B cell (primary cell): Measurements from ENCODE around the gene STK17A. TPM values are rescaled to one million over a fixed set of nuclear protein-coding genes. Genes with fewer than 3 reads are reported as not detected.

ENCODE experiments used
- ATAC-seq: fragments of 200-7000 bp; cut with Tn5 transposase; one replicate; pipeline ENCODE4 v1.10.0; 2021; ENCODE audit warnings: low read depth, mild to moderate bottlenecking, moderate number of reproducible peaks, moderate library complexity
- CTCF ChIA-PET: fragments of 350-600 bp; sonication (Branson Sonifier 250); formaldehyde crosslinking; loops from one replicate; lab custom pipeline; 2021; ENCODE audit warnings: antibody characterized with exemption, inconsistent platforms; lab: Charles Lee
- POLR2A ChIA-PET: fragments of 350-600 bp; sonication (Branson Sonifier 250); formaldehyde crosslinking; loops from one replicate; lab custom pipeline; 2021; ENCODE audit warnings: antibody characterized with exemption; lab: Charles Lee
- DNase-seq: peaks from one replicate; pipeline ENCODE4 v3.0.0; 2013
- H2AFZ ChIP-seq: 2 replicates; pipeline ENCODE4 v1.6.1; 2012; ENCODE audit warnings: mild to moderate bottlenecking, low read depth, low read length; ENCODE audit not compliant: insufficient read depth, poor library complexity, severe bottlenecking
- H3K27ac ChIP-seq, 2 donors: 1 replicate in 1 of 2; 2 replicates in 1 of 2; pipeline ENCODE4 v1.5.1; 2012 to 2013; ENCODE audit warnings: low read length in 2 of 2, mild to moderate bottlenecking in 2 of 2, moderate library complexity in 1 of 2
- H3K27me3 ChIP-seq, 4 experiments: fragments of 200-600 bp in 1 of 4; sonication (generic) in 1 of 4; replicated peaks in 1 of 4; 1 replicate in 2 of 4; 2 replicates in 2 of 4; pipeline versions ENCODE4 v1.6.1 to v1.7.0; 2013 to 2016; ENCODE audit warnings: low read length in 3 of 4, mild to moderate bottlenecking in 2 of 4, mixed read lengths in 1 of 4, moderate library complexity in 1 of 4; ENCODE audit not compliant: insufficient read depth in 4 of 4, control insufficient read depth in 3 of 4; ENCODE audit errors: control extremely low read depth in 1 of 4
- H3K36me3 ChIP-seq, 2 experiments: replicated peaks in 1 of 2; 1 replicate in 1 of 2; 2 replicates in 1 of 2; pipeline versions ENCODE4 v1.6.1 to v1.7.1; 2013; ENCODE audit warnings: low read length in 1 of 2; ENCODE audit not compliant: insufficient read depth in 2 of 2, control insufficient read depth in 1 of 2; ENCODE audit errors: control extremely low read depth in 1 of 2, extremely low read depth in 1 of 2
- H3K4me1 ChIP-seq, 2 donors: fragments of 200-600 bp in 1 of 2; sonication (generic) in 1 of 2; 1 replicate in 1 of 2; 2 replicates in 1 of 2; pipeline versions ENCODE4 v1.5.1 to v1.6.1; 2013 to 2017; ENCODE audit warnings: low read length in 2 of 2; ENCODE audit not compliant: control insufficient read depth in 2 of 2, insufficient read depth in 2 of 2
- H3K4me2 ChIP-seq: replicated peaks from 2 replicates; pipeline ENCODE3; 2012; ENCODE audit warnings: mild to moderate bottlenecking, low read depth, low read length; ENCODE audit not compliant: poor library complexity, severe bottlenecking
- H3K4me3 ChIP-seq, 5 experiments: fragments of 200-600 bp in 1 of 5; sonication (generic) in 1 of 5; 1 replicate in 3 of 5; 2 replicates in 2 of 5; pipeline versions ENCODE4 v1.5.1 to v1.7.0; 2011 to 2016; ENCODE audit warnings: low read length in 4 of 5, mild to moderate bottlenecking in 4 of 5, low read depth in 2 of 5, control low read depth in 1 of 5, moderate library complexity in 1 of 5; ENCODE audit not compliant: insufficient read depth in 1 of 5; ENCODE audit errors: control extremely low read depth in 1 of 5, extremely low read depth in 1 of 5
- H3K79me2 ChIP-seq: fragments of 200-600 bp; sonication (generic); one replicate; pipeline ENCODE4 v1.6.0; 2016; ENCODE audit warnings: low read length; ENCODE audit not compliant: control insufficient read depth, insufficient read depth
- H3K9ac ChIP-seq: fragments of 200-600 bp; sonication (generic); 2 replicates; pipeline ENCODE4 v1.6.1; 2017; ENCODE audit warnings: mild to moderate bottlenecking, low read length, moderate library complexity
- H3K9me3 ChIP-seq, 3 donors: one replicate each; pipeline versions ENCODE4 v1.6.1 to v1.7.1; 2013; ENCODE audit warnings: low read length in 2 of 3; ENCODE audit not compliant: control insufficient read depth in 2 of 3, insufficient read depth in 1 of 3; ENCODE audit errors: control extremely low read depth in 1 of 3
- H4K20me1 ChIP-seq: 2 replicates; pipeline ENCODE4 v1.6.0; 2012; ENCODE audit warnings: mild to moderate bottlenecking, low read length; ENCODE audit not compliant: insufficient read depth, control insufficient read depth, poor library complexity, severe bottlenecking
- H3K27ac Mint-ChIP-seq: one replicate; pipeline ENCODE4 v1.8.0; 2021; ENCODE audit warnings: mixed read lengths
- H3K27me3 Mint-ChIP-seq: one replicate; pipeline ENCODE4 v1.8.0; 2021; ENCODE audit warnings: mixed read lengths
- H3K4me1 Mint-ChIP-seq: one replicate; pipeline ENCODE4 v1.8.0; 2021; ENCODE audit warnings: mixed read lengths
- H3K4me3 Mint-ChIP-seq: one replicate; pipeline ENCODE4 v1.8.0; 2021; ENCODE audit warnings: mixed read lengths
- H3K9me3 Mint-ChIP-seq: one replicate; pipeline ENCODE4 v1.8.0; 2022; ENCODE audit warnings: mixed read lengths; ENCODE audit not compliant: insufficient read depth
- CTCF ChIP-seq: fragments of 200-600 bp; IDR thresholded peaks from one replicate; pipeline ENCODE4 v1.8.0; 2022; ENCODE audit warnings: antibody characterized with exemption, mild to moderate bottlenecking
- EZH2 ChIP-seq: IDR thresholded peaks from 2 replicates; pipeline ENCODE4 v1.6.1; 2012; ENCODE audit warnings: borderline replicate concordance, low read depth, mild to moderate bottlenecking, moderate library complexity, low read length; ENCODE audit not compliant: insufficient read depth, poor library complexity, severe bottlenecking
- WGBS: methylation state at CpG from one replicate; pipeline ENCODE4 v1.1.5; 2013; ENCODE audit warnings: missing lambda C conversion rate; ENCODE audit not compliant: insufficient coverage; 5-methylcytosine and 5-hydroxymethylcytosine counted together
- intact Hi-C: fragments of 100-400 bp; cut with micrococcal nuclease; formaldehyde crosslinking; loops from one replicate; pipeline ENCODE4 v1.10.0; 2022
- polyA plus RNA-seq: library from polyadenylated mRNA; depleted of rRNA; stranded (reverse); fragments of >200 nt; gene quantifications from 2 replicates; pipeline ENCODE4 v1.2.3, GENCODE V29; 2012
- total RNA-seq, 2 donors: library from RNA; stranded (reverse); fragments of 120-200 nt in 1 of 2; gene quantifications; 1 replicate in 1 of 2; 2 replicates in 1 of 2; pipeline versions ENCODE4 v1.2.3 to v1.2.4, GENCODE V29; 2013 to 2022

Gene STK17A
- total and polyA plus RNA-seq, 2 donors (not counting 1 experiment from before 2014, with no cell fraction given), result 72.8 to 111 TPM

- no peak for ATAC-seq
- no peaks in the 10 kb centered on the region for H3K27me3 Mint-ChIP-seq
- peaks cover 73% of the 10 kb centered on the region for H3K4me1 Mint-ChIP-seq
- intact Hi-C loops, result loop anchor here (1.0 kb wide), 1 partner anchor 10 kb away; no protein-coding TSS in a partner anchor
- H3K9me3 Mint-ChIP-seq, result no peaks in the 10 kb centered on the region
- H2AFZ ChIP-seq, result no peak overlapping the region
- WGBS, result 100% methylated on average over 1 of the region's 3 CpGs
- H3K79me2 ChIP-seq, result peaks cover 62% of the 10 kb centered on the region
- H4K20me1 ChIP-seq, result no peaks in the 10 kb centered on the region
- peak overlapping the region; percentile 47 for H3K27ac Mint-ChIP-seq
- ChIA-PET POLR2A (no interaction called here), CTCF (interaction anchor here (1.4 to 5.2 kb wide), 4 partner anchors 9 to 59 kb away, joined by 3 to 35 read pairs (median 13); partner anchors contain the start of gene STK17A)
- TF ChIP-seq EZH2, result no peak
- no peak for TF ChIP-seq CTCF
- H3K36me3 ChIP-seq, result peaks cover 0 to 77% of the 10 kb centered on the region in 2 experiments
- no peaks in the 10 kb centered on the region for H3K27me3 ChIP-seq
- H3K4me2 ChIP-seq, result no peak overlapping the region
- H3K4me3 ChIP-seq, result no peak overlapping the region
- H3K4me1 ChIP-seq, result peaks cover 49 to 53% of the 10 kb centered on the region in 2 donors
- H3K9me3 ChIP-seq, result no peaks in the 10 kb centered on the region
- no peak overlapping the region for H3K9ac ChIP-seq
- H3K27ac ChIP-seq, result peak overlapping the region in 1 of 2 donors; percentile 97
- H3K4me3 Mint-ChIP-seq, result no peak overlapping the region
- no peak for DNase-seq
Observed at GRCh38 chr7:43640679-43641078, 57.8 kb downstream of the STK17A start.

- H3K4me3 Mint-ChIP-seq, result peak overlapping the region; percentile 32
- ChIA-PET POLR2A (interaction anchor here (1.0 to 1.8 kb wide), 3 partner anchors 9 to 60 kb away, joined by 3 to 4 read pairs (median 3); partner anchors contain the start of gene STK17A), CTCF (interaction anchor here (1.2 to 10.9 kb wide), 3 partner anchors 16 to 58 kb away, joined by 4 to 203 read pairs (median 6); partner anchors contain the start of gene STK17A)
- peaks cover 71% of the 10 kb centered on the region for H3K79me2 ChIP-seq
- no peak overlapping the region for H3K9ac ChIP-seq
- peak overlapping the region; percentile 27 to 97 for H3K27ac ChIP-seq
- H3K27ac Mint-ChIP-seq, result peak overlapping the region; percentile 88
- DNase-seq, result no peak
- intact Hi-C loops, result no loop called here
- H3K9me3 Mint-ChIP-seq, result no peaks in the 10 kb centered on the region
- 94% methylated on average over 13 of the region's 13 CpGs for WGBS
- ATAC-seq, result no peak
- H3K4me2 ChIP-seq, result peak overlapping the region; percentile 23
- H3K4me1 ChIP-seq, result peaks cover 59% of the 10 kb centered on the region in 2 donors
- H3K4me1 Mint-ChIP-seq, result peaks cover 77% of the 10 kb centered on the region
- no peak overlapping the region for H3K4me3 ChIP-seq
- no peaks in the 10 kb centered on the region for H3K27me3 Mint-ChIP-seq
- H3K9me3 ChIP-seq, result no peaks in the 10 kb centered on the region
- TF ChIP-seq EZH2, result no peak
- no peak for TF ChIP-seq CTCF
- no peak overlapping the region for H2AFZ ChIP-seq
- H3K27me3 ChIP-seq, result no peaks in the 10 kb centered on the region
- no peaks in the 10 kb centered on the region for H4K20me1 ChIP-seq
- peaks cover 0 to 66% of the 10 kb centered on the region in 2 experiments for H3K36me3 ChIP-seq
Observed at GRCh38 chr7:43642897-43643630, 60.2 kb downstream of the STK17A start.
